DND-41 (cell line): ENCODE results near the gene CDKN2AIP.

ENCODE experiments used
- ATAC-seq: fragments of 200-7000 bp; cut with Tn5 transposase; 3 replicates; pipeline ENCODE4 v1.9.1; 2021; ENCODE audit warnings: low read depth; ENCODE audit not compliant: insufficient read depth
- DNase-seq: peaks from one replicate; pipeline ENCODE4 v3.0.0-alpha.2; 2020
- H2AFZ ChIP-seq: 2 replicates; pipeline ENCODE4 v1.6.0; 2012; ENCODE audit warnings: low read depth, low read length
- H3K27ac ChIP-seq: 2 replicates; pipeline ENCODE4 v1.5.1; 2012; ENCODE audit warnings: low read length, inconsistent platforms
- H3K27me3 ChIP-seq: fragments of 200-600 bp; sonication (generic); 2 replicates; pipeline ENCODE4 v1.6.0; 2012; ENCODE audit warnings: low read length, mild to moderate bottlenecking, inconsistent platforms; ENCODE audit not compliant: insufficient read depth, poor library complexity
- H3K36me3 ChIP-seq: 2 replicates; pipeline ENCODE4 v1.5.1; 2012; ENCODE audit warnings: low read length, inconsistent platforms; ENCODE audit not compliant: insufficient read depth
- H3K4me1 ChIP-seq: 2 replicates; pipeline ENCODE4 v1.5.1; 2012; ENCODE audit warnings: mild to moderate bottlenecking, low read length; ENCODE audit not compliant: insufficient read depth
- H3K4me2 ChIP-seq: 2 replicates; pipeline ENCODE4 v1.6.0; 2012; ENCODE audit warnings: mild to moderate bottlenecking, moderate library complexity, low read length, inconsistent platforms; ENCODE audit not compliant: insufficient read depth
- H3K4me3 ChIP-seq, 2 experiments: fragments of 200-600 bp in 1 of 2; shearing (Covaris generic) in 1 of 2; 2 replicates each; pipeline ENCODE4 v1.5.1; 2012 to 2016; ENCODE audit warnings: inconsistent platforms in 2 of 2, low read length in 2 of 2, mild to moderate bottlenecking in 2 of 2, low read depth in 1 of 2, moderate library complexity in 1 of 2
- H3K79me2 ChIP-seq: 2 replicates; pipeline ENCODE4 v1.6.0; 2012; ENCODE audit warnings: low read length, inconsistent platforms; ENCODE audit not compliant: insufficient read depth
- H3K9ac ChIP-seq: 2 replicates; pipeline ENCODE4 v1.6.0; 2012; ENCODE audit warnings: low read depth, mild to moderate bottlenecking, inconsistent platforms, low read length, moderate library complexity
- H3K9me3 ChIP-seq: 2 replicates; pipeline ENCODE4 v1.5.1; 2012; ENCODE audit warnings: low read length, moderate library complexity, mild to moderate bottlenecking, inconsistent platforms; ENCODE audit not compliant: insufficient read depth, severe bottlenecking
- H4K20me1 ChIP-seq: 2 replicates; pipeline ENCODE4 v1.6.0; 2012; ENCODE audit warnings: low read length; ENCODE audit not compliant: insufficient read depth
- EZH2 ChIP-seq: IDR thresholded peaks from 3 replicates; pipeline ENCODE4 v1.6.1; 2012; ENCODE audit warnings: borderline replicate concordance, low read depth, mild to moderate bottlenecking, moderate library complexity, low read length, inconsistent platforms; ENCODE audit not compliant: severe bottlenecking
- TF ChIP-seq, protein P1 (sequence below): IDR thresholded peaks from 2 replicates; pipeline ENCODE4 v1.5.1; 2012; ENCODE audit warnings: borderline replicate concordance, low read length, moderate library complexity, mild to moderate bottlenecking; ENCODE audit not compliant: poor library complexity, severe bottlenecking; ENCODE audit errors: extremely low read depth

CDKN2AIP gene

DNA sequence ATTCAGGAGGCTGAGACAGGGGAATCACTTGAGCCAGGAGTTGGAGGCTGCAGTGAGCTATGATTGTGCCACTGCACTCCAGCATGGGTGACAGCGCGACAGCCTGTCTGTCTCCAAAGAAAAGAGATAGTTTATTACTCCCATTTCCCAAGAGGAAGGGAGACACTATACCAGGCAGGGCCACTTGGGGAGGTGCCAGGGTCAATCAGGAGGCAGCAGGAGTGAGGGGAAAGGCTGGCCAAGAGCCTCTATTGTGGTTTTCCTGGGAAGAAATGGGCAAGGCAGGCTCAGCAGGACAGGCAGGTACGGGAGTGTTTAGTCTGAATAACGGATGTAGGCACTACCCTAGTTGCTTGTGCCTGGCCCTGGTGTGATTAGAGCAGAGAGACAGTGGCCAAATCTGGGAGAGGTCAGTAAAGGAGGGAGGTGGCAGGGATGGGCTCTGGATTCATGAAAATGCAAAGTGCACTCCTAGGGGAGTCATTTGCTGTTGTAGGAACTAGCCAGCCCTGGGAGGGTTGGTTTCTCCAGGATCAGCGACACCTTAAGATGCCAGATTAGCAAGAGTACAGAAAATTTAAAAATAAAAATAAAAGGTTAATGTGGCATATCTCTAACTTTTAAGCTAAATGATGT is 20.2 kb upstream of the CDKN2AIP start:
- no peaks in the 10 kb centered on the region for H3K36me3 ChIP-seq
- no peak overlapping the region for H3K27ac ChIP-seq
- no peaks in the 10 kb centered on the region for H4K20me1 ChIP-seq
- H3K9ac ChIP-seq, result no peak overlapping the region
- TF ChIP-seq, protein P1, sequence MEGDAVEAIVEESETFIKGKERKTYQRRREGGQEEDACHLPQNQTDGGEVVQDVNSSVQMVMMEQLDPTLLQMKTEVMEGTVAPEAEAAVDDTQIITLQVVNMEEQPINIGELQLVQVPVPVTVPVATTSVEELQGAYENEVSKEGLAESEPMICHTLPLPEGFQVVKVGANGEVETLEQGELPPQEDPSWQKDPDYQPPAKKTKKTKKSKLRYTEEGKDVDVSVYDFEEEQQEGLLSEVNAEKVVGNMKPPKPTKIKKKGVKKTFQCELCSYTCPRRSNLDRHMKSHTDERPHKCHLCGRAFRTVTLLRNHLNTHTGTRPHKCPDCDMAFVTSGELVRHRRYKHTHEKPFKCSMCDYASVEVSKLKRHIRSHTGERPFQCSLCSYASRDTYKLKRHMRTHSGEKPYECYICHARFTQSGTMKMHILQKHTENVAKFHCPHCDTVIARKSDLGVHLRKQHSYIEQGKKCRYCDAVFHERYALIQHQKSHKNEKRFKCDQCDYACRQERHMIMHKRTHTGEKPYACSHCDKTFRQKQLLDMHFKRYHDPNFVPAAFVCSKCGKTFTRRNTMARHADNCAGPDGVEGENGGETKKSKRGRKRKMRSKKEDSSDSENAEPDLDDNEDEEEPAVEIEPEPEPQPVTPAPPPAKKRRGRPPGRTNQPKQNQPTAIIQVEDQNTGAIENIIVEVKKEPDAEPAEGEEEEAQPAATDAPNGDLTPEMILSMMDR, result no peak
- TF ChIP-seq EZH2, result no peak
- no peaks in the 10 kb centered on the region for H3K79me2 ChIP-seq
- no peak overlapping the region for H3K4me3 ChIP-seq
- H3K27me3 ChIP-seq, result no peaks in the 10 kb centered on the region
- H3K4me1 ChIP-seq, result no peaks in the 10 kb centered on the region
- ATAC-seq (no peak), DNase-seq (no peak)
- H2AFZ ChIP-seq, result no peak overlapping the region
- no peak overlapping the region for H3K4me2 ChIP-seq
- H3K9me3 ChIP-seq, result no peaks in the 10 kb centered on the region

DNA sequence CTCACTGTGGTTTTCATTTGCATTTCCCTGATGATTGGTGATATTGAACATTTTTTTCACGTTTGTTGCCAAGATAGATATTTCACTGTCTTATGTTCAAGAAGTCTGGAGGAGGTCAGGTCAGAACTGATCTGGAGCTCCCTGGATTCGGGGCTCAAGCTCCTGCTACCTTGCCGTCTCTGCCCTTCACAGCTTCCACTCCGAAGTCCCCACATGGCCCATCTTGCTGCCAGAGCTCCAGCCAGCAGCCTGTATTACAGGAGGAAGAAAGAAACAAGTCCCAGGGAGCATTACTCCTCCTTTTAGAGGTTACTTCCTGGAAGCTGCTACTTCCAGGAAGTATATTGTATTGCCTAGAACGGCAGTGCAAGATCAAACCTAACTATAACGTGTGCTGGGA is 17.9 kb upstream of the CDKN2AIP start:
- no peaks in the 10 kb centered on the region for H3K9me3 ChIP-seq
- H3K4me2 ChIP-seq, result no peak overlapping the region
- no peak overlapping the region for H2AFZ ChIP-seq
- no peaks in the 10 kb centered on the region for H3K36me3 ChIP-seq
- H3K4me1 ChIP-seq, result no peaks in the 10 kb centered on the region
- H4K20me1 ChIP-seq, result no peaks in the 10 kb centered on the region
- H3K27me3 ChIP-seq, result no peaks in the 10 kb centered on the region
- H3K27ac ChIP-seq, result no peak overlapping the region
- no peak overlapping the region for H3K9ac ChIP-seq
- no peak for DNase-seq
- ATAC-seq, result no peak
- H3K79me2 ChIP-seq, result no peaks in the 10 kb centered on the region
- H3K4me3 ChIP-seq, result no peak overlapping the region
- TF ChIP-seq EZH2, result no peak
- TF ChIP-seq, protein P1, result no peak

DNA sequence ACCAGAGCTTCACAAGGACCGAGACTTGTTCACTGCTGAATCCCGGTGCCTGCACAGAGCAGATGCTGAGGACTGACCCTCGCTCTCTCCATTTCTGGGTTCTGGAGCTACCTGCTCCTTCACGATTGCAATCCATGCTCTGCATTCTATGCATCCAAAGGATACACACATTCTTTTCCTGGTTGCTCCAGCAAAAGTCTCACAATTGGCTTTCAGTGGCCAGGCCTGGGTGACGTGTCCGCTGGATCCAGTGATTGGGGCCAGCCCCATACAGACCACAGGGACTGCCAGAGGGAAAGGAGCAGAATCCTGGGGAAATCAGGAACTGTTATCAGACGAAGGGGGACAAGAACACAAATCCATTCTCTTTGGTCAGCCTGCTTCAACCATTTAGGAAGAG is 14.9 kb upstream of the CDKN2AIP start:
- H3K27me3 ChIP-seq, result no peaks in the 10 kb centered on the region
- no peaks in the 10 kb centered on the region for H4K20me1 ChIP-seq
- TF ChIP-seq, protein P1, result no peak
- TF ChIP-seq EZH2, result no peak
- no peaks in the 10 kb centered on the region for H3K36me3 ChIP-seq
- H3K4me3 ChIP-seq, result no peak overlapping the region
- H3K79me2 ChIP-seq, result no peaks in the 10 kb centered on the region
- no peaks in the 10 kb centered on the region for H3K4me1 ChIP-seq
- H2AFZ ChIP-seq, result no peak overlapping the region
- ATAC-seq, result no peak
- H3K9ac ChIP-seq, result no peak overlapping the region
- H3K9me3 ChIP-seq, result no peaks in the 10 kb centered on the region
- no peak overlapping the region for H3K27ac ChIP-seq
- no peak overlapping the region for H3K4me2 ChIP-seq
- DNase-seq, result no peak
